HG03378 (cell line): ENCODE data around the gene ECHDC3.
"Not testable (repeated sequence)": the region's sequence is repeated elsewhere in the genome, so short reads cannot be mapped to it uniquely, and the experiment has no call there.

ENCODE experiments used
- ATAC-seq: cut with Tn5 transposase; IDR thresholded peaks from one replicate; pipeline ENCODE4 v1.9.1; 2021; ENCODE audit warnings: mild to moderate bottlenecking, moderate library complexity; ENCODE audit not compliant: unreplicated experiment

Gene ECHDC3

DNA sequence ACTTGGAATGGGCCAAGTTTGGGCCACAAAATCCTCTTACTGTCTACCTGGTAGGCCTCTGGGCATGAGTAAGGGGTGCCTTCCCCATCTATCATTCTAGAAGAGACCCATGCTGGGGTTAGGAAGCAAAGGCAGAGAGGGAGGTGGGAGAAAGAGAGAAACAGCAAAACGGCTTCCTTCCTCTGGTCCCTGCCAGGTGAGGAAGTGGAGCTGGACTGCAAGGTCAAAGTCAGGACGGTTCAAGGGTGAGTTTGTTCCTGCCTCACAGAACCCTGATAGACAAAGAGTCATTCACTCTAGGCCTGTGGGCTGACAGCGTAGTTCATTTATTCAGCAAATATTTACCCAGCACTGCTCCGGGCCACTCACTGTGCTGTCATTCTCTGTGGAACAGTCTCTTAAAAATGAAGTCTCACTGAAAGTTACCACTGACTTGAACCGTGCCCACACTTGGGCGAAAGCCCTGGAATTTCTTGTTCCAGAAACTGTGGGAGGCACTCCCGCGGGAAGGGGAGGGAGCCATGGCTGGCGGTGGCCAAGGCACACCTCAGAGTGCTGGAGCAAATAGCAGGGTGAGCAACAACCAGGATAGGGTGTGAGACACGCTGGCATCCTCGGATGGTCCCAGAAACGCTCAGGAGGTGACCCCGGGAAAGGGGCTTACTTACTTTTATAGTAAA is 26.2 kb upstream of the ECHDC3 start:
- ATAC-seq, result no peak

DNA sequence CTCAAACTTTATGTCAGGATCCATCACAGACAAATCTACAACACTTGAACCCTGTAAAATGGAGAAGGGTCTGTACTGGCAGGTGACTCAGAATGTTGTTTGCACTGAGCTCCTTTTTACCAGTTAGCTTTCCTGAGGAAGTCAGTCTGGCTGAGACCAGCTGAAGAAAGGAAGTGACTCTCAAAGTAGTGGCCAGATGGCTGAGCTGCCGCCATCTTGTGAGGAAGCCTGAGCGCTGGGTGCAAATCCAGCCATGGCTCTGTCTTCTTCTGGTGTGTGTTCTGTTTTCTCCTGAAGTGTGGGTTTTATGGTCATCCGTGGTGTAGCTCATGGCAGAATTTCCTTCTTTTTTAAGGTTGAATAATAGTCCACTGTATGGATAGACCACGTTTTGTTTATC is 25.5 kb upstream of the ECHDC3 start:
- no peak for ATAC-seq

DNA sequence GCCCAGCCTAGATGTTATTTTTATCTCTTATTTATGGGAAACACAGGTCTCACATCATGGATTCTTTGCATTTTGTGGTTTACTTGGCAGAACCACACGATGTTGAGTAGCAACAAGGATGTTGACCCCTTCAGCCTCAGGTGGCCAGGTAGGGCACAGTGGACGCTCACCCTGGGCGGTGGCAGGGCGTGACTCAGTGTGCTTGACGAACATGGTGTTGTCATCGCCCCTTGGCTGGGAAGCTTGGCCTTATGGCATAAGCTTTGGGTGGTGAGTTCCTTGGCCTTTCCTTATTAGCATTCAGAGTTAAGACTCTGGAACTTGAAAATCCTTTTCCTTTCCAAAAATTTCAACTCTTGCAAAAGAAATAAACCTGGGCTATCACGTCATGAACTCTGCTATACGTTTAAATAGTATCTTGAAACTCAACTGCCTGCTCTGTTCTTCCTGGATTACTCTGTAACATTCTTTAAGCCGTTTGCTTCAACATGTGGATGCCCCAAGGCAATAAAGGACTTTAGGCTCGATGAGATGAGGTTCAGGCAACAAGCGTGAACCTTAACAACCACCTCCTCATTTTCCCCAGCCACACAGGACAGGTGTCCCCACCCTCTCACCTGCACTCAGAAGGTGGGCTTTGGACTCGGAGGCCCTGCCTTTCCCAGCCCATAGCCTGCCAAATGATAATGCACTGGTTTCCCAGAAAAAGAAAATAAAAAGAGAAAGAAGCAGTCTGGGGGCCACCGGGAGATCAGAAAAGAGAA is 22.5 kb upstream of the ECHDC3 start:
- ATAC-seq, result no peak

GRCh38 chr10:11720260-11720741 is 21.9 kb upstream of the ECHDC3 start:
- ATAC-seq, result no peak

GRCh38 chr10:11721806-11722205 is 20.4 kb upstream of the ECHDC3 start:
- no peak for ATAC-seq

GRCh38 chr10:11723359-11723758 is 18.8 kb upstream of the ECHDC3 start:
- ATAC-seq, result no peak

- ATAC-seq, result peak; percentile 75
These were observed 17.0 kb upstream of the ECHDC3 start for GRCh38 chr10:11724938-11725776.

- no peak for ATAC-seq
These were observed 16.3 kb upstream of the ECHDC3 start for GRCh38 chr10:11725912-11726311.

DNA sequence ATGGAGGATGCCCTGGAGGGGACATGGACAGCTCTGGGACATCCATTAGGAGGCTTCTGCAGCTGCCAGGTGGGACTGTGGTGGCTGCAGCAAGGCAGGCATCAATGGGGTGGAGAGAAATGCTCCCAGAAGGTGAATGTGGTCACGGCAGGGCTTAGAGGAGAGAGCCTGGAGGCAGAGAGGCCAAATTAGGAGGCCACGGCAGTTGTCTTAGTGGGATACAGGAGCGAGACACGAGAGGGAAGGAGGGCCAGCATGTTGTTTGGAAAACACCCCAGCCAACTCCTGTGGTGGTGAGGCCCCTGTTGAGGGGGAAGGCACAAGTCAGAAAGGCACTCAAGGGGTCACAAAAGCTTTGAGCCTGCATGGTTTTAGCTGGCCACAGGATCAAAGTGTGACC is 14.6 kb upstream of the ECHDC3 start:
- ATAC-seq, result no peak

DNA sequence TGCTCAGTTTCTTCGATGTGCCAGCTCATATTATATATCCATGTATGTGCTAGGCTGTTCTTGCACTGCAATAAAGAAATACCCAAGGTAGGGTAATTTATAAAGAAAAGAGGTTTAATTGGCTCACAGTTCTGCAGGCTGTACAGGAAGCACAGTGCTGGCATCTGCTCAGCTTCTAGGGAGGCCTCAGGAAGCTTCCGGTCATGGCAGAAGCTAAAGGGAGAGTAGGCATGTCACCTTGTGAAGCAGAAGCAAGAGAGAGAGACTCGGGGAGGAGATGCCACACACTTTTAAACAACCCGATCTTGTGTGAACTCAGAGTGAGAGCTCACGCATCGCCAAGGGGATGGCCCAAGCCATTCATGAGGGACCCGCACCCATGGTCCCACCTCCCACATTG is 13.8 kb upstream of the ECHDC3 start:
- no peak for ATAC-seq

DNA sequence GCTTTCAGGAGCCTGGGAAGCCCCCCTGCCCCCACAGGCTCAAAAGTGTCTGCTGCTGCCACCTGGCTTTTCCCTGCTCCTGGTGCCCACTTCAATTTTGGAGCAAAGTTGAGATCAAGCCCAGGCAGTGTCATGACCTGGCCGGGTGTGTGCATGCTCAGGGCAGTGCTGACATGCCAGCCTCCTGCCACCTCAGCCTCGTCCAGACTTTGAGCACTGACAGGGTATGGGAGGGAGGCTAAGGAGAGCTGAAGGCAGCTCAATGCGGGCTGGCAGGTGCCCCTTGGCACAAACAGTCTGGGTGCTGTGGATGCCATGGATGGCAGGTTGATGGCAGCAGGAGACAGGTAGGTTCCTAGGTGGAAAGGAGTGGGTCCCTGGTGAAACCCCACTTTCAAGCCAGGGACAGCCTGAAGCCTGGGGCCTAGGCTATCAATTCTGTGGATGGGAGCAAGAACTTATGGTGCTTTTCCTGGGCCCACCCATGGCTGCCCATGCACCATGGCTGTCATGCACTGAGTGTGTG is 12.3 kb upstream of the ECHDC3 start:
- ATAC-seq, result no peak

- no peak for ATAC-seq
These were observed 11.4 kb upstream of the ECHDC3 start for GRCh38 chr10:11730779-11731178.

GRCh38 chr10:11736767-11737166 is 5.4 kb upstream of the ECHDC3 start:
- ATAC-seq, result not testable (repeated sequence)

DNA sequence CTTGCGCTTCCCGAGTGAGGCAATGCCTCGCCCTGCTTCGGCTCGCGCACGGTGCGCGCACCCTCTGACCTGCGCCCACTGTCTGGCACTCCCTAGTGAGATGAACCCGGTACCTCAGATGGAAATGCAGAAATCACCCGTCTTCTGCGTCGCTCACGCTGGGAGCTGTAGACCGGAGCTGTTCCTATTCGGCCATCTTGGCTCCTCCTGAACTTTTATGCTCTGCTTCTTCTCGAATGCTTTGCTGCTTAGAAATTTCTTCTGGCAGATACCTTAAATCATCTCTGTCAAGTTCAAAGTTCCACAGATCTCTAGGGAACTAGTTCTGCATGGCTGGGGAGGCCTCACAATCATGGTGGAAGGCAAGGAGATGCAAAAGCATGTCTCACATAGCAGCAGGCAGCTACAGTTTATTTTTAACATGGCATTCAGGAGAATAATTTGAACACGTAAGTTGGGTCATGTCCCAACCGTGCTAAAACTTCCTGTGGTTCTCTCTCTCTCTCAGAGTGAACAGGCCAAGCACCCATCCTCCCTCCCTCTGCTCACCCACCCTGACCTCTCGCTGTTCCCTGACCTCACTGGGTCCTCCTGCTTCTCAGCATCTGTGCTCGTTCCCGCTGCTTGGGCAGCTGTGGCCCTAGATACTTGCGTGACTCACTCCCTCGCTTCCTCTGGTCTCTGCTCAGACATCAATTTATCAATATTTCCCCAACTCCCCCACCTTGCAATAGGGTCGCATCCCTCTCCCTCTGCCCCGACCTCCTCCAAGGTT is 4.7 kb upstream of the ECHDC3 start:
- not testable (repeated sequence) for ATAC-seq

DNA sequence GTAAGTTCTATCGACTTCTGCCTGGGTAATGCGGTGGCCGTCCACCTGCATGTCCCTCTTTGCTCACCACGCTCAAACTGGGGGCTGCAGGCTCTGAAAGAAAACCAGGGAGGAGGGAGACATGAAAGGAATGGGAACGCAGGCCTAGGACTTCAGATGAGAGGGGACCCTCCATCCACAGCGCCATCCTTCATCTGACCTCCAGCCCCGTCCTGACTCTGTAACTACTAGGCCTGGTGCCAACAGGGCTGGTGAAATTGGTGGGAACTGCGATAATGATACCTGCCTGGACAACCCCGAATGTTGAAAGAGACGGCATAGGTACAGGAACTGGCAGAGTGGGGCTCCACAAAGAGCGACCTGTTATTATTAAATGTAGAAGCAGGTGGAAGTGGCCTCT is 1.3 kb upstream of the ECHDC3 start:
- ATAC-seq, result no peak

- ATAC-seq, result no peak
These were observed 574 bp upstream of the ECHDC3 start for GRCh38 chr10:11741608-11742007.

- ATAC-seq, result no peak
These were observed 657 bp downstream of the ECHDC3 start for GRCh38 chr10:11742779-11743298.

- ATAC-seq, result no peak
These were observed 1.5 kb downstream of the ECHDC3 start for GRCh38 chr10:11743461-11744338.

DNA sequence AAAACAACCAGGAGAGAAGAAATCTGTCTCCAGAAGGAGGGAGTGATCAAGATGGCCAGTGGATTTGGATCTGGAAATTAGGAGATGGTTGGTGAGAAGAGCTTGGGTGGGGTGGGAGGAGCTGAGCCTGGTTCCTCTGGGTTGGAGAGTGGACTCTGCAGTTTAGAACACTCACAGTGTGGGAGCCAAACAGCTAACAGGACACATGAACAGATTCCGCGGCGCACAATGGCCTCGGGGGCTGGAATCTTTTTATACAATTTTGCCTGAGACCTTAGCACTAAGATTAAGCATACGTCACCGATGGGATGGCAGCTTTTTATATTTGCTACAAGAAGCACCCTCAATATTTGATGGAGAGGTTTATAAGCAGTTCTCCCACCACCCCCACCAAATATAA is 2.9 kb downstream of the ECHDC3 start:
- ATAC-seq, result no peak
